MV-4-11 (cell line): ENCODE measurements around the gene ANO1.
"Not testable (repeated sequence)": the region's sequence is repeated elsewhere in the genome, so short reads cannot be mapped to it uniquely, and the experiment has no call there.

Experiments
- DNase-seq: peaks from one replicate; lab custom pipeline; 2025; lab: John Stamatoyannopoulos, UW

ANO1 gene

DNA sequence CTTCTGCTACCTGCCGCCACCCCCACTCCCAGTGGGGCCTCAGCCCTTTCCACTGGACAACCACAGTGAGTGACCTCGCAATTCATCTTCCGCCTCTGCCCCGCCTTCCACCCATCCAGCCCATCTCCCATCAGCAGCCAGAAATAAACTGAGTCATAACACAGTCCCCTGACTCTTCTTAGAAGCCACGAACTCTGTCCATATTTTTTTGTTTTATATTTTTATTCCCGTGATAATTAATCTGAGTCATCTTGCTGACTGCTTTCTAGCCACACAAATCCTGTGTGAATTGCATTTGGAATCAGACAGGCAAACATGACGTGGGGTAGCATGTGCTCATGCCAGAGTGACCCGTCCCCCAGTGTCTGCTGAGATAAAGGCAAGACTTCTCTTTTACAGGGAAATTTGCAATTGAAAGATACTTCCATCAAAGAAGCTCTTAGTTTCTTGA lies 132.0 kb downstream of the ANO1 start:
- DNase-seq = no peak

DNA sequence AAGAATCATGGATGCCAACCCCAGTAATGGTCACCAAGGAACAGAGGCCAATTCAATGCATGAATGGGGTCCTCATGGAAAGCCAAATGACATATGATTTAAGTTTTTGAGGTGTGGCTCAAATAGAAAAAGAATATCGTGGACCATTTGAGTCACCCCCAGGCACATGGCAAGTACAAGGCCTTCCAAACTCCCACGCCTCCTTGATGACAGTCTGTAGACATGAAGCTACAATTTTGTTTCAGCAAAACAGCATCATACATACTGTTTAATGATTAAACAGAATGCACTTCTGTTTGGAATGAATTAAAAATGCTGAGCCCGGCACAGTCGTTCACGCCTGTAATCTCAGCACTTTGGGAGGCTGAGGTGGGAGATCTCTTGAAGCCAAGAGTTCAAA lies 132.4 kb downstream of the ANO1 start:
- no peak for DNase-seq

DNA sequence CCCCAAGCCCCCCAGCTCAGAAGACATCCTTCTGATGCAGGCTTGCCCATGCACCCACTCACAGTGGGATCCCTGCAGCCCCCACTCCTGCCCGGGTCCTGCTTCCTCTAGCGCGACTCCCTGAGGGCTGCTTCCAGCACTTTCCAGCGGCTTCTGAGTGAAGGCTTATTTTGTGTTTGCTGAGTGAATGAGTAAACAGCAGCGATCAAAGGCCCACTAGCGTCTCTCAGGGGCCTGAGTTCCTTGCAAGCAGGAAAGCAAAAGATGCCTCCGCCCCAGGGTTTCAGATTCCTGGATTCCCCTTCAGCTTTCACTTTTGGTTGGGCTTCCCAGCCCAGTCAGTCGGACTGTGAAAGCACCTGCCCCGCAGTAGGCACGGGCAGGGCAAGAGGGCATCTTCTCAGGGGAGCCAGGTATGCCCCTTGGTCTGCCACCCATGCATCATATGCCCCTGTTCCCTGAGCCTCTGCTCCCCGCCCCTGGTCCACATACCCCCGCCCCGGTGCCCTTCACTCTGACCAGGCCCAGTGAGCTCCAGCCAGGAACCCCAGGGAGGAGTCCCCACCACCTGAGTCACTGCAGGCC lies 134.2 kb downstream of the ANO1 start:
- DNase-seq = no peak

DNA sequence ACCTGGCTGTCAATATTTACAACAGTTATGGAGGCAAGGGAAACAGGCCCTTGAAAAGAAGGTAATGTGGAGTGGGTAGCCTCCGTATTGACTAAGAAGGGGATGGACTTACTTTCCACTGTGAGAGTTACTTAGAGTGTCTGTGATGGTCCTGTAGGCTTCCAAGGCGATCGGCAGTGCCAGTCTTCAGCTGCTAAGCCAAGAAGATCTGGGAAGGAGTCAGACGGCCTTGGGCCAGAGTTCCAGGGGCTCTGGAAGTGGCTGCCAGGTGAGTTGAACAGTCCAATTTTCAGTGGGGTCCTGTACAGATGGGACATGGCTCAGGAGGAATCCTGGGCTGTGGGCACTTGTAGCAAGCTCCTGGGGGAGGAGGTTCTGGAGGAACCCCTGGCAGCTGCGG lies 139.3 kb downstream of the ANO1 start:
- DNase-seq = not testable (repeated sequence)

DNA sequence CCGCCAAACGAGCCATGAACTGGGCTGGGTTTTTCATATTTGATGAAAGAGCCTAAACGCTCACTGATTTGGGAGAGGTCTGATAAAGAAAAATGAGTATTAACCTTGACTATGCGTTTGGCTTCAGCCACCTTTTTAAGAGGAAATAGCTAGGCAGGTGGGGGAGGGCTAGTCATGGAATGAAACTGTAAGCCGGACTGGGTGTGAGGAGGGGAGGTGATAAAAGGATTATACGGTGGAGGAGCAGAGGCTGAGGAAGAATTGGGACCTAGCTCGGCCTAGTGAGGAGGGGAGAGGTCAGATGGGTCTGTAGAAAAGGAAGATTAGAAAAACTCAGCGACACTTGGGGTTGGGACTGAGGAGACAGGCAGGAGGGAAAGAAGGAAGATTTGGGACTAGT lies 140.0 kb downstream of the ANO1 start:
- DNase-seq = not testable (repeated sequence)

DNA sequence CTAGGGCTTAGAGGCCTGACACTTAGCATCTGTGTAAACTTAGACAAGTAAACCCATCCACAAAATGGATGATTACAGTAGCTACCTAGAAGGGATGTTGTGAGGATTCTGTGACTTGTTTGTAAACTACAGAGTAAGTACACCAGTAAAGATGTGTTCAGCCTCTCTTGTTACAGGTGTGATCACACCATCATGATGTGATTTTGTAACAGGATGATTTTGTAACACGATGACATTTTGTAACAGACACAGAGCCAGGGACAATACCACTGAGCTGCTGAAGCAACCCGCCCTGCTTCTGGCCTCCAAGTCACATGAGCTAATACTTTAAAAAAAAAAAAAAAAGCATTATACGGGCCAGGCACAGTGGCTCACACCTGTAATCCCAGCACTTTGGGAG lies 142.0 kb downstream of the ANO1 start:
- peak; percentile 34 for DNase-seq

DNA sequence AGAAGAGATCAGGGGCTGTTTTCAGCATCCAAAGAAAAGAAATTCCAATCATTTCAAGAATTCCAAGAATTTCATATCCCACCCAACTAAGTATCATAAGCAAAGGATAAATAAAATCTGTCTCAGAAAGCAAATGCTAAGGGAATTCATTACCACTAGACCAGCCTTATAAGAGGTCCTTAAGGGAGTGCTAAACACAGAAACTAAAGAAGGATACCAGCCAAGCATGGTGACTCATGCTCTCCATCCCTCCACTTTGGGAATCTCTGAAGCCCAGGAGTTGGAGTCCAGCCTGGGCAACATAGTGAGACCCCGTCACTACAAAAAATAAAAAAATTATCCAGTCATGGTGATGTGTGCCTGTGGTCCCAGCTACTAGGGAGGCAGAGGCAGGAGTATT lies 142.8 kb downstream of the ANO1 start:
- DNase-seq = no peak

DNA sequence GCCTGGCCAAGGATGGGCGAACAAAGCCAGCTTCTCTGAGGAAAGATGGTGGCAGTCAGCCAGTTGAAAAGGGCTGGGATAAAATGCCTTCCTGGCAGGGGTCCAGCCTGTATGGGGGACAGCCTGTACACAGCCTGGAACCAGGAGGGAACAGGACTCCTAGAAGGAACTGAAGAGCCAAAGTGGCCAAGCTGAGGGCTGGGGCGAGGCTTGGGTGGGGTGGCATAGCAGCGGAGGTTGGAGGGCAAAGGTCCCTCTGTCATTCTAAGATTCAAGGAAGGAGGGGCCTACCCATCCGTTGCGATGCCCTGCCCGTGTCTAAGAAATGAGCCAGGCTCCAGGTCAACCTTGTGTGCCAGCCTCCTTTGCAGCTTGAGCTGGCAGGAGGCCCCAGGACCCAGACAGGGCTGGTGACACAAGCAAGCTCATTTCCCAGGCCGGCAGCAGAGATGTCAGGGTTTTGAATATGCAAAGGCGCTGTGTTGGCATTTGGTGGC lies 147.6 kb downstream of the ANO1 start:
- no peak for DNase-seq

DNA sequence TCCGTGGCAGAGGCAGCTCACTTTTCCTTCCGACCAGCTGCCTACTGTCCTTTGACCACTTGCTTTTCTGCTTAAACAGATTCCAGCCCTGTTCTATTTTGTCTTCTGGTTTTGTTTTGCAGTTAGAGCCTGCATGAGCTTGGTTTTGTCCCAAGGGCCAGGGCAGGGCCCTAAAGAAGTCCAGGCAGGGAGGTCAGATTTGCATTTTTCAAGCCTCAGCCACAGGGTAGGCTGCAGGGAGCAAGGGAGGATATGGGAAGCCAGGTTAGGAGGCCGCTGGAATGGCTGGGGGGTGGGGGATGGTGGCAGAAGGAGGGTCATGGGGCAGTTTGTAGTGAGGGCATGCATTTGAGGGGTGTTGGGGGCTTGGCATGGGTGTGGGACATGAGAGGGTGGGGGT lies 148.1 kb downstream of the ANO1 start:
- DNase-seq = no peak

DNA sequence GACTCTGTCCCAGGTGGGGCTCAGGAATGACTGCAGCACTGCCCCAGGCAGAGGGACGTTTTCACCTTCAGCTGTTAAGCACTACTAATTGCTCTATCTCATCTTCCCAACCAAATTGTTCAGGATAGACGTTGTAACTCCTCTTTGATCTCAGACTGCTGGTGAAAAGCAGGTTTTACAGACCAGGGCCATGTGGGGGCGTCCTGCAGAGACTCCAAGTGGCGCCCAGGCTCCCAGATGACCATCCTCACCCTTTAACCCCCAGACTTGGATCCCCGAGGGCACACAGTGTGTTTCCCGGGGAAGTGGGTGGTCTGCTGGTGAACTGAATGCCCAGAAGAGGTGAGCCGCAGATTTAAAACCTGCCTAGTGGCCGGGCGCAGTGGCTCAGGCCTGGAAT lies 148.8 kb downstream of the ANO1 start:
- DNase-seq = no peak

DNA sequence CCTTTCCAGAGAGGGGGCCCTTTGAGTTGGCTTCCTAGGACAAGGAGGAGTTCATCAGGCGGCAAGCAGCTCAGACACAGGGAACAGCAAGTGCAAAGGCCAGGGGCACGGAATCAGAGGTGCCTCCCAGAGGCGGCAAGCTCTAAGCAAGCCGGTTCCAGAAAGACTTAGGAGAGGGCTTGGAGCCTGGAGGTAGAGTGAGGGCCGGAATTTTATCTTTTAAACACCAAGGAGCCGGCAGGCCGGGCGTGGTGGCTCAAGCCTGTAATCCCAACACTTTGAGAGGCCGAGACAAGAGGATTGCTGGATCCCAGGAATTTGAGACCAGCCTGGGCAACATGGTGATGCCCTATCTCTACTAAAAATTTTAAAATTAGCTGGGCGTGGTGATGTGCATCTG lies 151.6 kb downstream of the ANO1 start:
- no peak for DNase-seq

DNA sequence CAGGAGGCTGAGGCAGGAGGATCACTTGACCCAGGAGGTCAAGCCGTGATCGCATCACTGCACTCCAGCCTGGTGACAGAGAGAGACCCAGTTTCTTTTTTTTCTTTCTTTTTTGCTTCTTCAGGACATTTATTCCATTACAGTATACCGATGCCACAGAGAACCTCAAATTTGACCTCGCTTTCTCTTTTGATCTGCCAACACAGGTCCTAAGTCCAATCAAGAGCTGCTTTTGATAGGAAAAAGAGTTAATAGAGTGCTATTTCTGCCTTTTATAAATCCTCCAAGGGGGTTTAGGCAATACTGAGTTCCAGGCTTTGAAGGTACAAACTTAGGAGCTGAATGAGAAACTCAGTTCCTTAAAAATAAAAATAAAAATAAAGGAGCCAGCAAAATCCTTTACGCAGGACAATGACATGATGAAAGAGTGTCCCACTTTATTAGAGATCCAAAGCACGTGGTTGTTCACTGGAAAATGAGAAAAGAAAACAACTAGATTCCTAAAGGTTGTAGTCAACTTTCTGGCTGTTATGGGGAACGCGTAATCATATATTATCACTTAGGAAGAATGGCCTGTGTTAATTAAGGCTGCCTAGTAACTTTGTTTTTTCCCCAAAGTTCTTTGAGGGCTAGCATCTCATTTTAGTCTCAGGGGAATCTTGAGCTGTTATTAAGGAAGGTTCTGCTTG lies 152.2 kb downstream of the ANO1 start:
- DNase-seq = no peak

DNA sequence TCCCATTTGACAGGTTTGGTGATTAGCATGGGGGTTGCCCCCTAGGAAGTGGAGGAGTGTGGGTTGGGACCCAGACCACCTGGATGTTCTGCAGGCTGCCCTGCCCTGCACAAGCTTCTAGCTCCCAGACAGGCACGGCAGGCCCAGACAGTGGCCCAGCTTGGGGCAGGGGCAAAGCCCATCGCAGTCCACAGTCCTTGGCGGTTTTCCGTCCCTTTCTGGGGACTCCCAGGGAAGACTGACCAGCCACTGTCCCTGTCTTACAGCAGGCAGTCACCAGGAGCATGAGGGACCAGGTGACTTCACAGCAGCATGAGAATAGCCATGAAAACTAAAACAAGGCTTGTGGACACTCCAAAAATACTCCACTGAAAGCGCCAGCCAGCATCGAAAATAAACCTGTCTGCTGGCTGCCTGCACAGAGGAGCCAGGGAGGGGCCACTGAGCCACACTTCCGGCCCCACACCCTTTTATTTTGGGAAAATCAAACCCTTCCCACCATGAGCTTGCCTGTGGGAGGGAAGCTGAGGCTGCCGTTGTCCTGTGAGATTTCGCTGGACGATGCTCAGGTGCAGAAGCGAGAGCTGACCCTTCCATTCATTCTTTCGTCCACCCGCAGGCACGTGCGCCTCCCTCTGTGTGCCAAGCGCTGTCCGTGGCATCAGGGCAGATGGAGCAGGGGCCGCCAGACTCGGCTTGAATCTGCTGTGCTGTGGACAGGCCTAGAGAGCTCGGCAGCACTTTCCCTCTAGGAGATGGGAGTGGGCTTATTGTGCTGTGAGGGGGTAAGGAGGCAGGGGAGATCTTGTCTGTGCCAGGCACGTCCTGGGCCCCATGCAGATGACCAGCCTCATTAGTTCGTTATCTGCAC lies 153.0 kb downstream of the ANO1 start:
- no peak for DNase-seq

DNA sequence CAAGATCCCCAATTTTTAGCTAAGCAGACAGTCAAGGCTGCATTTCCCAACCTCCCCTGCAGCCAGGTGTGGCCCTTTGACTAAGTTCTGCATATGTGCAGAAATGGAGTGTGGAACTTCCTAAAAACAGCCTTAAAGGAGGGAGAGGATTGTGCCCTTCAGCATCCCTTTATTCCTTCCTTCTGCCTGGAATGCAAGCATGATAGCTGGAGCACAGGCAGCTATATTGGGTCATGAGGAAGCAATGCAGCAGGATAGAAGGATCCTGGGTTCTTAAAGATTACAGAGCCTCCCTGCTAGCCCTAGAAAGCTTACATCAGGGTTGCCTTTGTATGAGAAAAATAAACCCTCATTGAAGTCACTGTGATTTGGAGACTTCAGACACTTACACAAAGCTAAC lies 154.9 kb downstream of the ANO1 start:
- no peak for DNase-seq

DNA sequence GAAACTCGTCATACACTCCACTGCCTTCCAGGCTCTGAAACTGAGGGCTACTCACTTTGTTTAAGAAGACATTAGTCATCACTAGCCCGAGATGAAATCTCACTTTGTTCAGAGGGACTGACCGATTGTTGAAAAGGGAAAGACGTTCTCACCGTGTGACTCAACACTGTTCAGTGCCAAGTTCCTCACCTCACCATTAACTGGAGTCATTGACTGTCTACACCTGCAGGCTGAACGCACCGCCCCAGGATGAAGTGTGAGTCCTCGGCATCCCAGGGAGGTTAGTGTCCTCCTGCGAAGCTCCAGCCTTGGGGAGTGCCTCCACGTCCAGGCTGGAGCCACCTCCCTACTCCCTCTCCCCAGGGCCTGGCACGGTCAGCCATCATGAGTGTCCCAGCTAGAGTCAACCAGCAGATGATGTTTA lies 155.4 kb downstream of the ANO1 start:
- no peak for DNase-seq

DNA sequence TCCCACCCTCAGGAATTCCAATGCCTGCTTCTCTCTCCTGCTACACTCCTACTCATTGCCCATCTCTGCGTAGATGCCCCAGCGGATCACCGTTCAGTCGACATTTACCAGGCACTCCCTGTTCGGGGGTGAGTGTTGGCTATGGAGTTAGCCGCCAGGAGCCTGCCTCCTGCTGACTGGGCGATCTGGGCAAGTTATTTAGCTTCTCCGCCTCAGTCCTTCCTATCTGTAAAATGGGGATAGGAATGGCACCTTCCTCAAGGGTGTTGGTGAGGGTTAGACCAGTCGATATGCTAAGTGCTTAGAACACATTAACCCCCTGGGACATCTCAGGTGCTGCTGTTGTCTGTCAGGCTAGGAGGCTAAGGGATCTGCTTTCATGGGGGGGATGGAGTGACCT lies 155.8 kb downstream of the ANO1 start:
- DNase-seq = no peak
